Esophagus muscularis mucosa (tissue), 4 donors: ENCODE measurements around the gene PCDHGA3.

ENCODE experiments used
- CTCF ChIP-seq, 3 experiments: fragments of 200-600 bp in 2 of 3; fragments of 450-650 bp in 1 of 3; sonication (generic) in 2 of 3; IDR thresholded peaks; one replicate each; pipeline ENCODE4 v1.5.1; 2017 to 2019; ENCODE audit warnings: antibody characterized with exemption in 3 of 3, mild to moderate bottlenecking in 2 of 3, moderate library complexity in 1 of 3
- EP300 ChIP-seq: sonication (generic); formaldehyde crosslinking; IDR thresholded peaks from one replicate; pipeline ENCODE4 v1.6.1; 2017; ENCODE audit warnings: antibody characterized with exemption
- POLR2AphosphoS5 ChIP-seq, 2 donors: sonication (generic); formaldehyde crosslinking; IDR thresholded peaks; one replicate each; pipeline ENCODE4 v1.6.1; 2017; ENCODE audit warnings: antibody characterized with exemption in 2 of 2

DNA sequence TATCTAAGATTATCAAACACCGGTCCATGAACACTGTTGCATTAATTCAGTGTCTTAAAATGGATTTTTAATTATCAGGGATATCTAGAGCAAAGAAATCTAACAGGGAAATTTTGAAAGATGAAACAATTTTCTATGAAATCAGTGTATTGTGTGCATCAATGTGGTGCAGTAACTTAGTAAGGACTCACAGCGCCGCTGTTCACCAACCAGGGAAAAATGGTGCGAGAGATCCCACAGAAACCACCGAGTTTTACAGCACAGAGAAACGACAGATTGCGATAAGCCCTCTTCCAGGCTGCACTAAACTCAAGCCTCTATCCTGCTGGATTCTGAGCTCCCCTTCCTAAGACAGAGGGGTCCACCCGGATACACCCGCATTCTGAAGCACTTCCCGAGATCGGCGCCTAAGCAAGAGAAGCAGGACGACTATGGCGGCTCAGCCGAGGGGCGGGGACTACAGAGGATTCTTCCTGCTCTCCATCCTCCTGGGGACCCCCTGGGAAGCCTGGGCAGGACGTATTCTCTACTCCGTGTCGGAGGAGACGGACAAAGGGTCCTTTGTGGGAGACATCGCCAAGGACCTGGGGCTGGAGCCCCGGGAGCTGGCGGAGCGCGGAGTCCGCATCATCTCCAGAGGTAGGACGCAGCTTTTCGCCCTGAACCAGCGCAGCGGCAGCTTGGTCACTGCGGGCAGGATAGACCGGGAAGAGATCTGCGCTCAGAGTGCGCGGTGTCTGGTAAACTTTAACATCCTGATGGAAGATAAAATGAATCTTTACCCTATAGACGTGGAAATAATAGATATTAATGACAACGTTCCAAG, 39.1 kb downstream of the PCDHGA3 start, which contains the start of gene PCDHGA7:
- TF ChIP-seq CTCF (IDR thresholded peaks at IDR 0.05) (peak in 1 of 3 experiments; percentile 3), EP300 (no peak), POLR2AphosphoS5 (IDR thresholded peaks at IDR 0.05) (no peak)
